ENCODE measurements around the gene HPS4. TPM values are rescaled to one million over a fixed set of nuclear protein-coding genes. Genes with fewer than 3 reads are reported as not detected.
"Not testable (repeated sequence)": the region's sequence is repeated elsewhere in the genome, so short reads cannot be mapped to it uniquely, and the experiment has no call there.

Gene HPS4
- total RNA-seq, 1 experiment from 2014 or later, result 21.2 TPM

DNA sequence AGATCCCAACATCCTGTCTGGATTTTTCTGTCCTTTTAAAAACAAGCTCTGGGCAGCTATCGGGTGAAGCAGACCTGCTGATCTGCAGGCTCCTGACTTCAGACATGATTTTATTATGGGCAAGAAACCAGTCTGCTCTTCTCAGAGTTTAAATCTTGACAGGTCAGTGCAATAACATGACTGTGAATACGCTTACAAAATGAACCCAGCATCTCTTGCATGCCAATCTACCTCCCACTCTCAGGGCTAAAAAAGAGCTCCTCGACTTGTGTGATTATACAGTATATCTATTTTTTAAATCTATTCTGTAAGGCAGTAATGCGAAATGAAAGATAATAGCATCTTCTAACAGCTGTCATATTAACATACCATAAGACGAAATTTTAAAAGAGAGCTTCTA, 73.2 kb downstream of the HPS4 start:
- POLR2A ChIA-PET (ENCODE audit: unreplicated experiment), result no interaction called here
- H3K27ac ChIP-seq, result no peak overlapping the region
- H3K27me3 ChIP-seq (ENCODE audit: insufficient read depth, low read depth), result peaks cover 80% of the 10 kb centered on the region
- no peak overlapping the region for H2AFZ ChIP-seq
- no peak overlapping the region for H3K4me2 ChIP-seq
- TF ChIP-seq, protein P1, sequence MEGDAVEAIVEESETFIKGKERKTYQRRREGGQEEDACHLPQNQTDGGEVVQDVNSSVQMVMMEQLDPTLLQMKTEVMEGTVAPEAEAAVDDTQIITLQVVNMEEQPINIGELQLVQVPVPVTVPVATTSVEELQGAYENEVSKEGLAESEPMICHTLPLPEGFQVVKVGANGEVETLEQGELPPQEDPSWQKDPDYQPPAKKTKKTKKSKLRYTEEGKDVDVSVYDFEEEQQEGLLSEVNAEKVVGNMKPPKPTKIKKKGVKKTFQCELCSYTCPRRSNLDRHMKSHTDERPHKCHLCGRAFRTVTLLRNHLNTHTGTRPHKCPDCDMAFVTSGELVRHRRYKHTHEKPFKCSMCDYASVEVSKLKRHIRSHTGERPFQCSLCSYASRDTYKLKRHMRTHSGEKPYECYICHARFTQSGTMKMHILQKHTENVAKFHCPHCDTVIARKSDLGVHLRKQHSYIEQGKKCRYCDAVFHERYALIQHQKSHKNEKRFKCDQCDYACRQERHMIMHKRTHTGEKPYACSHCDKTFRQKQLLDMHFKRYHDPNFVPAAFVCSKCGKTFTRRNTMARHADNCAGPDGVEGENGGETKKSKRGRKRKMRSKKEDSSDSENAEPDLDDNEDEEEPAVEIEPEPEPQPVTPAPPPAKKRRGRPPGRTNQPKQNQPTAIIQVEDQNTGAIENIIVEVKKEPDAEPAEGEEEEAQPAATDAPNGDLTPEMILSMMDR (conservative IDR thresholded peaks at IDR 0.05), result no peak
- no peak for TF ChIP-seq EZH2 (IDR thresholded peaks at IDR 0.05; ENCODE audit: low read depth)
- intact Hi-C loops (cut with micrococcal nuclease; ENCODE audit: unreplicated experiment), result no loop called here
- H3K79me2 ChIP-seq (ENCODE audit: low read depth), result no peaks in the 10 kb centered on the region
- no peaks in the 10 kb centered on the region for H3K4me1 ChIP-seq (replicated peaks; ENCODE audit: insufficient read depth)
- H3F3A ChIP-seq (ENCODE audit: insufficient read depth, low read depth), result no peaks in the 10 kb centered on the region
- BruUV-seq (replicated peaks), result no TSS peak
- H3K4me3 ChIP-seq, result no peak overlapping the region
- CTCF ChIA-PET, result no interaction called here
- no peaks in the 10 kb centered on the region for H4K20me1 ChIP-seq (ENCODE audit: insufficient read depth)
- H3K36me3 ChIP-seq (ENCODE audit: low read depth), result no peaks in the 10 kb centered on the region
- no peak for DNase-seq
- no peaks in the 10 kb centered on the region for H3K9me3 ChIP-seq (ENCODE audit: insufficient read depth, low read depth)
- no peaks in the 10 kb centered on the region for H3K9me2 ChIP-seq (ENCODE audit: insufficient read depth)

DNA sequence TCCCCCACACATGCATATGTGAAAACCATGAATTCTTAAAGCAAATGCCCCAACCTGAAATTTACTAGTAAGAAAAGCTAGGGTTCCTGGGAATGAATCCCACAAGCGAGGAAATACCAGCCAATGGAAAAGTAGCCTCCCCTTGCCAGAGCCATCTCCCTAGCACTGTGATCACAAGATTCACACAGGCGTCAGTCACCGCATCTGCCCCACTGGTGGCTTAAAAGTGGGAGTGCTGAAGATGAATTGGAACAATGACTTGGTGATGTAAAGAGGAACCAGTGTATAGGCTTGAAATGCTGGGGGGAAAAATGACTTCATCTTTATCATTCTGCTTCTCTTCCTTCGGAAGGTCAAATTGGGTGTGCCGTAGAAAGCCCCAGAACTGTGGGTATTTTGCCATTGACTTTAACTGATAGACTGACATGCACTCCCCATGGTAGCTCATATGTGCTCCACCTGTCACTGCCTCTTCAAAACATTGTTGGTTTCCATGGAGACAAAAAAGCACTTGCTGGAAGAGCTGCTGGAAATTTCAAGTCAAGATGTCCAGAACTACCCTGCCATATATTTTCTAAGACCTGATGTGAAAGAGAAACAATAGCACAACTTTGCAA, 73.8 kb downstream of the HPS4 start:
- no peaks in the 10 kb centered on the region for H4K20me1 ChIP-seq (ENCODE audit: insufficient read depth)
- H3K4me3 ChIP-seq, result no peak overlapping the region
- no peaks in the 10 kb centered on the region for H3K9me2 ChIP-seq (ENCODE audit: insufficient read depth)
- ChIA-PET CTCF (no interaction called here), POLR2A (ENCODE audit: unreplicated experiment) (no interaction called here)
- H3K9me3 ChIP-seq (ENCODE audit: insufficient read depth, low read depth), result no peaks in the 10 kb centered on the region
- no peaks in the 10 kb centered on the region for H3K36me3 ChIP-seq (ENCODE audit: low read depth)
- H3K27me3 ChIP-seq (ENCODE audit: insufficient read depth, low read depth), result peaks cover 80% of the 10 kb centered on the region
- no peak for DNase-seq
- no peaks in the 10 kb centered on the region for H3K4me1 ChIP-seq (replicated peaks; ENCODE audit: insufficient read depth)
- H3F3A ChIP-seq (ENCODE audit: insufficient read depth, low read depth), result no peaks in the 10 kb centered on the region
- TF ChIP-seq, protein P1 (conservative IDR thresholded peaks at IDR 0.05), result no peak
- H3K27ac ChIP-seq, result no peak overlapping the region
- no peak overlapping the region for H3K4me2 ChIP-seq
- H3K79me2 ChIP-seq (ENCODE audit: low read depth), result no peaks in the 10 kb centered on the region
- intact Hi-C loops (cut with micrococcal nuclease; ENCODE audit: unreplicated experiment), result no loop called here
- no peak overlapping the region for H2AFZ ChIP-seq
- no TSS peak for BruUV-seq (replicated peaks)

DNA sequence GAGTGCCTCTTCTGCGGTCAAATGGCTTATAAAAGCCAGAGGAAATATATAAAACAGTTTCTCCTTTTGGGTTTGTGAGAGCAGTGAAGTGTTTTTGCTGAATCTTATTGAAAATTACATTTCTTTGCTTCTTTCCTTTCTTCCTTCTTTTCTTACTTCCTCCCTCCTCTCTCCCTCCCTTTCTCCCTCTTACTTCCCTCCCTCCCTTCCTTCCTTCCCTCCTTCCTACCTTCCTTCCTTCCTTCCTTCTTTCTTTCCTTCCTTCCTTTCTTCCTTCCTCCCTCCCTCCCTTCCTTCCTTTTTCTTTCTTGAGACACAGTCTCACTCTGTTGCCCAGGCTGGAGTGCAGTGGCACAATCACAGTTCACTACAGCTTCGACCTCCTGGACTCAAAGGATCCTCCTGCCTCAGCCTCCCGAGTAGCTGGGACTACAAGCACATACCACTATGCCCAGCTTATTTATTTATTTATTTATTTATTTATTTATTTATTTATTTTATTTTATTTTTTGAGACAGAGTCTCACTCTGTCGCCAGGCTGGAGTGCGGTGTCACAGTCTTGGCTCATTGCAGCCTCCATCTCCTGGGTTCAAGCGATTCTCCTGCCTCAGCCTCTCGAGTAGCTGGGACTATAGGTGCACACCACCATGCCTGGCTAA, 74.9 kb downstream of the HPS4 start:
- BruUV-seq (replicated peaks); H3K4me1 ChIP-seq (replicated peaks; ENCODE audit: insufficient read depth); H3K4me3 ChIP-seq; POLR2A ChIA-PET (ENCODE audit: unreplicated experiment); H2AFZ ChIP-seq; H3K9me2 ChIP-seq (ENCODE audit: insufficient read depth); H3K4me2 ChIP-seq; intact Hi-C loops (cut with micrococcal nuclease; ENCODE audit: unreplicated experiment); H4K20me1 ChIP-seq (ENCODE audit: insufficient read depth); CTCF ChIA-PET; DNase-seq; H3K79me2 ChIP-seq (ENCODE audit: low read depth); H3K27ac ChIP-seq; H3K36me3 ChIP-seq (ENCODE audit: low read depth); H3K9me3 ChIP-seq (ENCODE audit: insufficient read depth, low read depth); H3F3A ChIP-seq (ENCODE audit: insufficient read depth, low read depth): not testable (repeated sequence)
- H3K27me3 ChIP-seq (ENCODE audit: insufficient read depth, low read depth), result peaks cover 80% of the 10 kb centered on the region

DNA sequence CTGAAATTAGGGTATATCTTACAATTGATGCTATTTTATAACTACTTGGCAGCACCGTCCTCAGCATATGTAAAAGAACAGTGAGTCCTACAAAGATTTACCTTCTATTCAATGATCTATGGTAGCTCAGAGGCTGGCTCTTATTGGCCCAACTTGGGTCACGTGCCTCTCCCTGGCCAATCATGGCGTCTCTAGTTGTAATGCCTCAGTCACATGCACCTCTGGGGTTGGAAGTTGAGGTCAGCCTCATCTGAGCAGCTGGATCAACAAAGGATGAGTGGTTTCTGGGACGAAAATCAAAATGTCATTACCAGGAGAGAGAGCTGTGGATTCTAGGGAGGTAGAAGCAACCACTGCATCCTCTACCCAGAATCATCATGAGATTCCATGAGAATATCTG, 77.5 kb downstream of the HPS4 start:
- ChIA-PET CTCF (no interaction called here), POLR2A (ENCODE audit: unreplicated experiment) (no interaction called here)
- H3K27me3 ChIP-seq (ENCODE audit: insufficient read depth, low read depth), result peaks cover 80% of the 10 kb centered on the region
- H3K4me1 ChIP-seq (replicated peaks; ENCODE audit: insufficient read depth), result no peaks in the 10 kb centered on the region
- H3K9me2 ChIP-seq (ENCODE audit: insufficient read depth), result no peaks in the 10 kb centered on the region; the same call in 1 of the 2 replicates
- H3K4me2 ChIP-seq, result no peak overlapping the region
- no peaks in the 10 kb centered on the region for H4K20me1 ChIP-seq (ENCODE audit: insufficient read depth)
- no peak for TF ChIP-seq EZH2 (IDR thresholded peaks at IDR 0.05; ENCODE audit: low read depth)
- TF ChIP-seq, protein P1 (conservative IDR thresholded peaks at IDR 0.05), result no peak
- no peaks in the 10 kb centered on the region for H3F3A ChIP-seq (ENCODE audit: insufficient read depth, low read depth)
- no peaks in the 10 kb centered on the region for H3K79me2 ChIP-seq (ENCODE audit: low read depth)
- H3K27ac ChIP-seq, result no peak overlapping the region
- BruUV-seq (replicated peaks), result no TSS peak
- H3K9me3 ChIP-seq (ENCODE audit: insufficient read depth, low read depth), result no peaks in the 10 kb centered on the region
- no peak overlapping the region for H3K4me3 ChIP-seq
- no peaks in the 10 kb centered on the region for H3K36me3 ChIP-seq (ENCODE audit: low read depth)
- intact Hi-C loops (cut with micrococcal nuclease; ENCODE audit: unreplicated experiment), result no loop called here
- H2AFZ ChIP-seq, result no peak overlapping the region
- no peak for DNase-seq

Data from PC-9 (cell line).